Measurements from ENCODE around the gene POLD3. TPM values are rescaled to one million over a fixed set of nuclear protein-coding genes. Genes with fewer than 3 reads are reported as not detected.
"Not testable (repeated sequence)": the region's sequence is repeated elsewhere in the genome, so short reads cannot be mapped to it uniquely, and the experiment has no call there.

Gene POLD3
- total RNA-seq, 1 experiment from 2014 or later: 18.9 TPM

DNA sequence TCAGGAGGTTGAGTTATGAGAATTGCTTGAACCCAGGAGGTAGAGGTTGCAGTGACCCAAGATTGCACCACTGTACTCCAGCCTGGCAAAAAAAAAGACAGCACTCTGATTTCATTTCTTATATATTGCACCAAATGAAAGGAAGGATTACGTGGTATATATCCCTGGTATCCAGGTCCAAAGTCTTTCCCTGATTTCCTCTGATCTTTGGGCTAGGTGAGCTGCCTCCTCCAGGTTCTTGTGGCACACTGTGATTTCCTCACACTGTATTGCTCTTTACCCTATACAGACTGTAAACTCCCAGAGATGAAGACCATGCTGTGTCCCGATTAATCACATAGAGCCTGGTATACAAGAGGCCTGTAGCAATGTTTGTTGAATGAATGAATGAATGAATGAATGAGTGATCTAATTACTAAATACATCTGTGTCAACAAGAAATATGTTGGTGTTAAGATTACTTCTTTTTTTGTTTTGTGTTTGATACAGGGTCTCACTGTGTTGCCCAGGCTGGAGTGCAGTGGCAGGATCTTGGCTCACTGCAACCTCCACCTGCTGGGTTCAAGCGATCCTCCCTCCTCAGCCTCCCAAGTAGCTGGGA, 9.3 kb upstream of the POLD3 start (continued):
- TF ChIP-seq SRF (IDR thresholded peaks at IDR 0.05; ENCODE audit: low read depth) (no peak), ZNF274 (IDR thresholded peaks at IDR 0.05; ENCODE audit: low read depth, low read length) (no peak), EZH2phosphoT487 (IDR thresholded peaks at IDR 0.05; ENCODE audit: borderline replicate concordance) (no peak)

DNA sequence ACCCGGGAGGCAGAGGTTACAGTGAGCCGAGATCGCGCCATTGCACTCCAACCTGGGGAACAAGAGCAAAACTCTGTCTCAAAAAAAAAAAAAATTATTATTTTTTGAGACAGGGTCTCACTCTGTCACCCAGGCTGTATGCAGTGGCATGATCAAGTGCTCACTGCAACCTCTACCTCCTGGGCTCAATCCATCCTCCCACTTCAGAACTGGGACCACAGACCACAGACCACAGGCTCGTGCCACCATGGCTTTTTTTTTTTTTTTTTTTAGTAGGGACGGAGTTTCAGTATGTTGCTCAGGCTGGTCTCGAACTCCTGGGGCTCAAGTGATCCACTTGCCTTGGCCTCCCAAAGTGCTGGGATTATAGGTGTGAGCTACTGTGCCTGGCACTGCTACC, 1.9 kb upstream of the POLD3 start:
- ATAC-seq; H3K27ac ChIP-seq (ENCODE audit: low read depth, low read length); H3K9ac ChIP-seq (ENCODE audit: low read length); H2AFZ ChIP-seq (ENCODE audit: low read depth, low read length, poor library complexity, severe bottlenecking); RAD21 ChIA-PET (ENCODE audit: low non-redundant PET in 1 of 2, low total read pairs in 2 of 2, uncharacterized antibody in 2 of 2, unreplicated experiment in 2 of 2); CTCF ChIA-PET; H3K4me2 ChIP-seq (ENCODE audit: low read length); H3K9me3 ChIP-seq (ENCODE audit: control insufficient read depth in 1 of 2, insufficient read depth in 1 of 2, low read depth in 1 of 2, low read length in 2 of 2); POLR2A ChIA-PET; BruUV-seq (replicated peaks); H3K27me3 ChIP-seq (ENCODE audit: insufficient read depth, low read length); DNase-seq (ENCODE audit: low read depth, low spot score); H3K4me3 ChIP-seq (replicated peaks in 1 of 2; ENCODE audit: low read depth in 1 of 2, low read length in 2 of 2); intact Hi-C loops (cut with micrococcal nuclease); H4K20me1 ChIP-seq (ENCODE audit: insufficient read depth); H3K9me2 ChIP-seq (ENCODE audit: insufficient read depth): not testable (repeated sequence)
- Histone ChIP-seq H3K79me2 (ENCODE audit: insufficient read depth, low read length) (peaks cover 30% of the 10 kb centered on the region), H3K4me1 (ENCODE audit: control insufficient read depth in 1 of 2, insufficient read depth in 2 of 2, low read length in 2 of 2) (peaks cover 15 to 23% of the 10 kb centered on the region in 2 experiments; a peak in 3 of 4 replicates), H3K36me3 (ENCODE audit: control insufficient read depth in 1 of 2, insufficient read depth in 2 of 2, low read length in 2 of 2) (peaks cover 0 to 11% of the 10 kb centered on the region in 2 experiments; a peak in 1 of 4 replicates)

DNA sequence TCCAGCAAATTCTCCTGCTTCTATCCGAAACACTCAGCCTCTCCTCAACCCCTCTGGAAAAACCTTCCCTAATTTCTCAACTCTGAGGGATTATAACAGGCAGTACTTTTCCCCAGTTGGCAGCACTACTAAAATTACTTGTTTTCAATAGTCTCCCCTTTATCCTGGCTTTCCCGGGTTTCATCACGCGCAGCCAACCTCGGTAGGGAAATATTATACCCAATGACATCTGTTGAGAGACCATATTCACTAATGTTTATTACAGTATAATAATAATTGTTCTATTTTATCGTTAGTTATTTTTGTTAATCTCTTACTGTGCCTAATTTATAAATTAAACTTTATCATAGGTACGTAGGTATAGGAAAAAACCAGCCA, 330 bp upstream of the POLD3 start:
- RAD21 ChIA-PET (ENCODE audit: low non-redundant PET in 1 of 2, low total read pairs in 2 of 2, uncharacterized antibody in 2 of 2, unreplicated experiment in 2 of 2): interaction anchor here in 1 of 2 experiments (0.8 kb wide), 1 partner anchor 148 kb away, joined by 3 read pairs; no protein-coding TSS in a partner anchor
- CTCF ChIA-PET: interaction anchor here (1.0 kb wide), 1 partner anchor 336 kb away, joined by 4 read pairs; no protein-coding TSS in a partner anchor
- peak; percentile 41 for ATAC-seq

More for the DNA sequence above, 330 bp upstream of the POLD3 start:
- Histone ChIP-seq H3K9ac (ENCODE audit: low read length) (peak overlapping the region; percentile 99), H3K4me2 (ENCODE audit: low read length) (peak overlapping the region; percentile 86), H3K27ac (ENCODE audit: low read depth, low read length) (peak overlapping the region; percentile 63; the same call in 1 of the 2 replicates), H3K79me2 (ENCODE audit: insufficient read depth, low read length) (peaks cover 43% of the 10 kb centered on the region), H3K4me3 (replicated peaks in 1 of 2; ENCODE audit: low read depth in 1 of 2, low read length in 2 of 2) (peak overlapping the region; percentile 94 to 95), H3K9me3 (ENCODE audit: control insufficient read depth in 1 of 2, insufficient read depth in 1 of 2, low read depth in 1 of 2, low read length in 2 of 2) (no peaks in the 10 kb centered on the region), H3K27me3 (ENCODE audit: insufficient read depth, low read length) (no peaks in the 10 kb centered on the region), H4K20me1 (ENCODE audit: insufficient read depth) (no peaks in the 10 kb centered on the region), H3K9me2 (ENCODE audit: insufficient read depth) (no peaks in the 10 kb centered on the region), H3K36me3 (ENCODE audit: control insufficient read depth in 1 of 2, insufficient read depth in 2 of 2, low read length in 2 of 2) (peaks cover 3 to 21% of the 10 kb centered on the region in 2 experiments; a peak in 2 of 4 replicates), H2AFZ (ENCODE audit: low read depth, low read length, poor library complexity, severe bottlenecking) (peak overlapping the region; percentile 72), H3K4me1 (ENCODE audit: control insufficient read depth in 1 of 2, insufficient read depth in 2 of 2, low read length in 2 of 2) (peaks cover 15 to 23% of the 10 kb centered on the region in 2 experiments; a peak in 3 of 4 replicates)
- DNase-seq (ENCODE audit: low read depth, low spot score): no peak
- BruUV-seq (replicated peaks): TSS peak; percentile 91
- intact Hi-C loops (cut with micrococcal nuclease): no loop called here
- POLR2A ChIA-PET: interaction anchor here (0.8 to 1.0 kb wide), 2 partner anchors 9 to 12 kb away, joined by 3 read pairs; no protein-coding TSS in a partner anchor
- TF ChIP-seq, protein P1, sequence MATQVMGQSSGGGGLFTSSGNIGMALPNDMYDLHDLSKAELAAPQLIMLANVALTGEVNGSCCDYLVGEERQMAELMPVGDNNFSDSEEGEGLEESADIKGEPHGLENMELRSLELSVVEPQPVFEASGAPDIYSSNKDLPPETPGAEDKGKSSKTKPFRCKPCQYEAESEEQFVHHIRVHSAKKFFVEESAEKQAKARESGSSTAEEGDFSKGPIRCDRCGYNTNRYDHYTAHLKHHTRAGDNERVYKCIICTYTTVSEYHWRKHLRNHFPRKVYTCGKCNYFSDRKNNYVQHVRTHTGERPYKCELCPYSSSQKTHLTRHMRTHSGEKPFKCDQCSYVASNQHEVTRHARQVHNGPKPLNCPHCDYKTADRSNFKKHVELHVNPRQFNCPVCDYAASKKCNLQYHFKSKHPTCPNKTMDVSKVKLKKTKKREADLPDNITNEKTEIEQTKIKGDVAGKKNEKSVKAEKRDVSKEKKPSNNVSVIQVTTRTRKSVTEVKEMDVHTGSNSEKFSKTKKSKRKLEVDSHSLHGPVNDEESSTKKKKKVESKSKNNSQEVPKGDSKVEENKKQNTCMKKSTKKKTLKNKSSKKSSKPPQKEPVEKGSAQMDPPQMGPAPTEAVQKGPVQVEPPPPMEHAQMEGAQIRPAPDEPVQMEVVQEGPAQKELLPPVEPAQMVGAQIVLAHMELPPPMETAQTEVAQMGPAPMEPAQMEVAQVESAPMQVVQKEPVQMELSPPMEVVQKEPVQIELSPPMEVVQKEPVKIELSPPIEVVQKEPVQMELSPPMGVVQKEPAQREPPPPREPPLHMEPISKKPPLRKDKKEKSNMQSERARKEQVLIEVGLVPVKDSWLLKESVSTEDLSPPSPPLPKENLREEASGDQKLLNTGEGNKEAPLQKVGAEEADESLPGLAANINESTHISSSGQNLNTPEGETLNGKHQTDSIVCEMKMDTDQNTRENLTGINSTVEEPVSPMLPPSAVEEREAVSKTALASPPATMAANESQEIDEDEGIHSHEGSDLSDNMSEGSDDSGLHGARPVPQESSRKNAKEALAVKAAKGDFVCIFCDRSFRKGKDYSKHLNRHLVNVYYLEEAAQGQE (IDR thresholded peaks at IDR 0.05; ENCODE audit: low read depth): no peak
- no peak for TF ChIP-seq POLR2AphosphoS5 (IDR thresholded peaks at IDR 0.05; ENCODE audit: low read depth, low read length)
- TF ChIP-seq RAD21 (IDR thresholded peaks at IDR 0.05; ENCODE audit: low read depth): no peak
- TF ChIP-seq, protein P2, sequence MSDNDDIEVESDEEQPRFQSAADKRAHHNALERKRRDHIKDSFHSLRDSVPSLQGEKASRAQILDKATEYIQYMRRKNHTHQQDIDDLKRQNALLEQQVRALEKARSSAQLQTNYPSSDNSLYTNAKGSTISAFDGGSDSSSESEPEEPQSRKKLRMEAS (IDR thresholded peaks at IDR 0.05): no peak
- TF ChIP-seq SRF (IDR thresholded peaks at IDR 0.05; ENCODE audit: low read depth): no peak
- TF ChIP-seq ZNF274 (IDR thresholded peaks at IDR 0.05; ENCODE audit: low read depth, low read length): no peak
- TF ChIP-seq, protein P3, sequence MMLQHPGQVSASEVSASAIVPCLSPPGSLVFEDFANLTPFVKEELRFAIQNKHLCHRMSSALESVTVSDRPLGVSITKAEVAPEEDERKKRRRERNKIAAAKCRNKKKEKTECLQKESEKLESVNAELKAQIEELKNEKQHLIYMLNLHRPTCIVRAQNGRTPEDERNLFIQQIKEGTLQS (IDR thresholded peaks at IDR 0.05): no peak
- no peak for TF ChIP-seq EGR1 (IDR thresholded peaks at IDR 0.05; ENCODE audit: low read depth)
- no peak for TF ChIP-seq ZFX (IDR thresholded peaks at IDR 0.05)
- no peak for TF ChIP-seq FOSL1 (IDR thresholded peaks at IDR 0.05; ENCODE audit: low read depth)
- TF ChIP-seq ELF1 (IDR thresholded peaks at IDR 0.05; ENCODE audit: borderline replicate concordance, low read depth): no peak
- no peak for TF ChIP-seq YY1 (IDR thresholded peaks at IDR 0.05; ENCODE audit: extremely low read depth, insufficient replicate concordance, low read depth, low read length)
